Endothelial cell of umbilical vein (primary cell): ENCODE data around the gene LIMD2. TPM values are rescaled to one million over a fixed set of nuclear protein-coding genes. Genes with fewer than 3 reads are reported as not detected.

ENCODE experiments used
- BruUV-seq: library from RNA; stranded (reverse); fragments of 400-500 nt; replicated peaks from 2 replicates; lab custom pipeline; 2021; lab: Mats Ljungman, UMichigan
- CTCF ChIA-PET: fragments of 300-600, 350-600 bp; sonication (Branson Sonifier 250); formaldehyde crosslinking; loops from one replicate; lab custom pipeline; 2021; ENCODE audit warnings: antibody characterized with exemption, inconsistent platforms; lab: Charles Lee
- POLR2A ChIA-PET: fragments of 300-600, 350-600 bp; sonication (Branson Sonifier 250); formaldehyde crosslinking; loops from one replicate; lab custom pipeline; 2021; ENCODE audit warnings: antibody characterized with exemption, inconsistent platforms; lab: Charles Lee
- DNase-seq: peaks from one replicate; pipeline ENCODE4 v3.0.0-alpha.2; 2011; ENCODE audit warnings: low read depth, low spot score
- FAIRE-seq: peaks from 2 replicates; lab custom pipeline; 2011; peaks lifted over from hg19 to GRCh38; lab: Jason Lieb, UNC
- H2AFZ ChIP-seq: 2 replicates; pipeline ENCODE4 v1.6.0; 2012; ENCODE audit warnings: low read depth, low read length, control low read depth, inconsistent platforms
- H3K27ac ChIP-seq: 2 replicates; pipeline ENCODE4 v1.5.1; 2011; ENCODE audit warnings: low read depth, mild to moderate bottlenecking, control low read depth, low read length, moderate library complexity; ENCODE audit not compliant: insufficient read depth
- H3K27me3 ChIP-seq, 2 experiments: 2 replicates each; pipeline versions ENCODE4 v1.6.0 to v1.6.1; 2011; ENCODE audit warnings: low read length in 2 of 2, mixed read lengths in 1 of 2; ENCODE audit not compliant: control insufficient read depth in 2 of 2, insufficient read depth in 2 of 2
- H3K36me3 ChIP-seq, 2 experiments: 2 replicates in 1 of 2; 3 replicates in 1 of 2; pipeline ENCODE4 v1.5.1; 2011; ENCODE audit warnings: low read length in 2 of 2, mild to moderate bottlenecking in 1 of 2, moderate library complexity in 1 of 2; ENCODE audit not compliant: control insufficient read depth in 2 of 2, insufficient read depth in 2 of 2; ENCODE audit errors: extremely low read depth in 1 of 2
- H3K4me1 ChIP-seq: 3 replicates; pipeline ENCODE4 v1.5.1; 2011; ENCODE audit warnings: mild to moderate bottlenecking, low read length; ENCODE audit not compliant: control insufficient read depth, insufficient read depth; ENCODE audit errors: extremely low read depth
- H3K4me2 ChIP-seq: 2 replicates; pipeline ENCODE4 v1.6.1; 2011; ENCODE audit warnings: low read length, control low read depth, mixed read lengths; ENCODE audit not compliant: insufficient read depth
- H3K4me3 ChIP-seq, 3 experiments: fragments of 200-600 bp in 1 of 3; sonication (generic), shearing (Covaris generic) in 1 of 3; replicated peaks in 1 of 3; 2 replicates each; pipeline ENCODE4 v1.5.1; 2011 to 2016; ENCODE audit warnings: control low read depth in 3 of 3, low read length in 3 of 3, mild to moderate bottlenecking in 2 of 3, inconsistent platforms in 1 of 3, low read depth in 1 of 3, moderate library complexity in 1 of 3; ENCODE audit not compliant: insufficient read depth in 1 of 3
- H3K79me2 ChIP-seq: 2 replicates; pipeline ENCODE4 v1.6.0; 2012; ENCODE audit warnings: low read length, inconsistent platforms; ENCODE audit not compliant: control insufficient read depth, insufficient read depth
- H3K9ac ChIP-seq: replicated peaks from 2 replicates; pipeline ENCODE3; 2011; ENCODE audit warnings: low read length, control low read depth; ENCODE audit not compliant: insufficient read depth; ENCODE audit errors: extremely low read depth
- H3K9me1 ChIP-seq: replicated peaks from 3 replicates; pipeline ENCODE4 v1.6.0; 2011; ENCODE audit warnings: mild to moderate bottlenecking, low read length; ENCODE audit not compliant: control insufficient read depth, insufficient read depth; ENCODE audit errors: extremely low read depth
- H3K9me3 ChIP-seq: replicated peaks from 2 replicates; pipeline ENCODE4 v1.5.1; 2012; ENCODE audit warnings: low read length, inconsistent platforms; ENCODE audit not compliant: control insufficient read depth, insufficient read depth
- H4K20me1 ChIP-seq: replicated peaks from 2 replicates; pipeline ENCODE3; 2011; ENCODE audit warnings: mild to moderate bottlenecking, low read length; ENCODE audit not compliant: control insufficient read depth, insufficient read depth; ENCODE audit errors: extremely low read depth
- CTCF ChIP-seq, 2 donors: IDR thresholded peaks; 1 replicate in 1 of 2; 2 replicates in 1 of 2; pipeline ENCODE4 v1.5.1; 2011; ENCODE audit warnings: low read length in 2 of 2, mild to moderate bottlenecking in 2 of 2, moderate library complexity in 2 of 2, control low read depth in 1 of 2, inconsistent platforms in 1 of 2, low read depth in 1 of 2; ENCODE audit not compliant: insufficient read depth in 1 of 2; ENCODE audit errors: extremely low read depth in 1 of 2
- EZH2 ChIP-seq: IDR thresholded peaks from 2 replicates; pipeline ENCODE4 v1.6.1; 2012; ENCODE audit warnings: borderline replicate concordance, low read depth, mild to moderate bottlenecking, moderate library complexity, low read length, inconsistent platforms; ENCODE audit not compliant: severe bottlenecking
- GATA2 ChIP-seq: IDR thresholded peaks from 2 replicates; pipeline ENCODE4 v1.7.0; 2011; ENCODE audit warnings: low read depth, mild to moderate bottlenecking, moderate library complexity, mixed read lengths, low read length; ENCODE audit not compliant: insufficient read length, insufficient read depth
- MYC ChIP-seq: IDR thresholded peaks from one replicate; pipeline ENCODE4 v1.6.1; 2011; ENCODE audit warnings: mild to moderate bottlenecking, low read depth, low read length
- POLR2A ChIP-seq: IDR thresholded peaks from 2 replicates; pipeline ENCODE4 v1.6.1; 2012; ENCODE audit warnings: low read depth, mild to moderate bottlenecking, control low read depth, low read length
- POLR2AphosphoS5 ChIP-seq: IDR thresholded peaks from 2 replicates; pipeline ENCODE4 v1.6.1; 2012; ENCODE audit warnings: low read depth, mild to moderate bottlenecking, control low read depth, low read length, moderate library complexity; ENCODE audit not compliant: insufficient read depth
- dilution Hi-C: fragments of 300-500 bp; cut with MboI; formaldehyde crosslinking; loops from one replicate; pipeline ENCODE4 v1.15.0; 2019; ENCODE audit warnings: low sequenced_read_pairs; ENCODE audit not compliant: extremely low pct_ligation_motif_present
- intact Hi-C: fragments of 100-400 bp; cut with micrococcal nuclease; formaldehyde crosslinking; loops from one replicate; pipeline ENCODE4 v1.10.0; 2022
- polyA plus RNA-seq, 4 experiments: library from polyadenylated mRNA; depleted of rRNA in 3 of 4; stranded (reverse) in 3 of 4; unstranded in 1 of 4; fragments of >200 nt; gene quantifications; 2 replicates each; pipeline versions ENCODE4 v1.2.1 to v1.2.3, GENCODE V29; 2011 to 2012; ENCODE audit warnings: missing spikeins in 1 of 4
- total RNA-seq: library from RNA; stranded (reverse); gene quantifications from 2 replicates; pipeline ENCODE4 v1.2.3, GENCODE V29; 2021

The LIMD2 gene
- total and polyA plus RNA-seq, 2 donors (not counting 3 experiments of a cell fraction or from before 2014, with no cell fraction given): 69.0 to 83.9 TPM

- dilution Hi-C loops (no loop called here), intact Hi-C loops (loop anchor here (1.0 to 2.0 kb wide), 3 partner anchors 21 to 137 kb away; no protein-coding TSS in a partner anchor)
- FAIRE-seq: no peak
- Histone ChIP-seq H3K79me2 (peaks cover 9% of the 10 kb centered on the region), H3K36me3 (peaks cover 0 to 19% of the 10 kb centered on the region in 2 experiments), H2AFZ (no peak overlapping the region), H3K4me3 (no peak overlapping the region), H3K4me1 (peaks cover 20% of the 10 kb centered on the region), H3K27ac (no peak overlapping the region), H3K4me2 (no peak overlapping the region), H4K20me1 (no peaks in the 10 kb centered on the region), H3K27me3 (no peaks in the 10 kb centered on the region), H3K9me3 (no peaks in the 10 kb centered on the region), H3K9me1 (no peaks in the 10 kb centered on the region), H3K9ac (no peak overlapping the region)
- DNase-seq: peak; percentile 44
- BruUV-seq: TSS peak; percentile 30
- CTCF ChIA-PET: interaction anchor here (0.7 to 6.6 kb wide), 12 partner anchors 10 to 272 kb away, joined by 3 to 36 read pairs (median 6); no protein-coding TSS in a partner anchor
- TF ChIP-seq EZH2 (no peak), POLR2AphosphoS5 (peak; percentile 39), POLR2A (peak; percentile 15), MYC (no peak), GATA2 (no peak), CTCF (IDR thresholded peaks at IDR 0.05; ENCODE audit: extremely low read depth in 1 of 2, insufficient read depth in 1 of 2, low read depth in 1 of 2, low read length in 2 of 2) (peak; percentile 41 to 61)
- POLR2A ChIA-PET: no interaction called here
Observed at GRCh38 chr17:63697341-63698286, 2.3 kb downstream of the LIMD2 start.
